Sigmoid colon (tissue), 7 donors: ENCODE results near the gene KRT79. TPM values are rescaled to one million over a fixed set of nuclear protein-coding genes. Genes with fewer than 3 reads are reported as not detected.

ENCODE experiments used
- DNase-seq: peaks from one replicate; pipeline ENCODE4 v3.0.0-alpha.2; 2019
- H3K27ac ChIP-seq, 4 donors: fragments of 200-600 bp; sonication (generic); one replicate each; pipeline ENCODE4 v1.5.1; 2016 to 2019; ENCODE audit warnings: mild to moderate bottlenecking in 1 of 4
- H3K27me3 ChIP-seq, 3 donors: fragments of 200-600 bp; sonication (generic); one replicate each; pipeline ENCODE4 v1.5.1; 2019; ENCODE audit warnings: mild to moderate bottlenecking in 1 of 3
- H3K36me3 ChIP-seq, 4 donors: fragments of 200-600 bp; sonication (generic); one replicate each; pipeline ENCODE4 v1.5.1; 2016 to 2019
- H3K4me1 ChIP-seq, 4 donors: fragments of 200-600 bp; sonication (generic); one replicate each; pipeline ENCODE4 v1.5.1; 2017 to 2019
- H3K4me3 ChIP-seq, 4 donors: fragments of 200-600 bp; sonication (generic); one replicate each; pipeline ENCODE4 v1.5.1; 2017 to 2019; ENCODE audit warnings: mild to moderate bottlenecking in 2 of 4, moderate library complexity in 1 of 4
- H3K9me3 ChIP-seq, 4 donors: fragments of 200-600 bp in 3 of 4; sonication (generic) in 3 of 4; one replicate each; pipeline versions ENCODE4 v1.5.1 to v1.6.1; 2013 to 2019
- CTCF ChIP-seq, 4 experiments: fragments of 450-650 bp in 3 of 4; fragments of 200-600 bp in 1 of 4; IDR thresholded peaks; one replicate each; pipeline ENCODE4 v1.5.1; 2016 to 2019; ENCODE audit warnings: antibody characterized with exemption in 4 of 4, mild to moderate bottlenecking in 3 of 4, moderate library complexity in 2 of 4
- EP300 ChIP-seq, 4 donors: sonication (generic); formaldehyde crosslinking; IDR thresholded peaks; one replicate each; pipeline ENCODE4 v1.6.1; 2017; ENCODE audit warnings: antibody characterized with exemption in 4 of 4
- POLR2A ChIP-seq, 2 donors: fragments of 450-650 bp; IDR thresholded peaks; one replicate each; pipeline ENCODE4 v1.6.1; 2016; ENCODE audit warnings: antibody characterized with exemption in 2 of 2, mild to moderate bottlenecking in 2 of 2, moderate library complexity in 2 of 2
- POLR2AphosphoS5 ChIP-seq, 4 donors: sonication (generic); formaldehyde crosslinking; IDR thresholded peaks; one replicate each; pipeline ENCODE4 v1.6.1; 2017; ENCODE audit warnings: antibody characterized with exemption in 4 of 4
- WGBS, 2 donors: extraction: QIAGEN DNeasy Blood & Tissue Kit; methylation state at CpG; one replicate each; pipeline ENCODE4 v1.1.7; 2013; 5-methylcytosine and 5-hydroxymethylcytosine counted together
- intact Hi-C: fragments of 100-400 bp; cut with DNase I; formaldehyde crosslinking; loops from one replicate; pipeline ENCODE4 v1.15.1; 2023
- polyA plus RNA-seq, 3 donors: library from polyadenylated mRNA; stranded (reverse); fragments of 200-250 nt; gene quantifications; one replicate each; pipeline ENCODE4 v1.2.3, GENCODE V29; 2013
- total RNA-seq, 4 donors: library from RNA; depleted of rRNA; stranded (reverse); fragments of >200 nt; gene quantifications; one replicate each; pipeline ENCODE4 v1.1.0, GENCODE V29; 2016
- donor health status: healthy with polysubstance abuse.
- donor health status: Bipolar disorder and iron deficiency.
- donor health status: healthy.

KRT79 gene
- total and polyA plus RNA-seq, 7 donors, result 0.16 TPM; not detected in 6

- TF ChIP-seq CTCF (IDR thresholded peaks at IDR 0.05) (no peak), POLR2AphosphoS5 (IDR thresholded peaks at IDR 0.05) (no peak), EP300 (IDR thresholded peaks at IDR 0.05) (no peak), POLR2A (IDR thresholded peaks at IDR 0.05) (no peak)
- Histone ChIP-seq H3K27ac (no peak overlapping the region), H3K4me3 (no peak overlapping the region), H3K9me3 (no peaks in the 10 kb centered on the region), H3K4me1 (peaks cover 0 to 9% (median 2%) of the 10 kb centered on the region in 4 donors), H3K36me3 (no peaks in the 10 kb centered on the region), H3K27me3 (peaks cover 5 to 34% (median 14%) of the 10 kb centered on the region in 3 donors)
- intact Hi-C loops, result no loop called here
- 84 to 88% methylated on average over 10 of the region's 10 CpGs for WGBS, 2 donors
- DNase-seq, result no peak
Measured at GRCh38 chr12:52792185-52793029, 41.7 kb downstream of the KRT79 start.

DNA sequence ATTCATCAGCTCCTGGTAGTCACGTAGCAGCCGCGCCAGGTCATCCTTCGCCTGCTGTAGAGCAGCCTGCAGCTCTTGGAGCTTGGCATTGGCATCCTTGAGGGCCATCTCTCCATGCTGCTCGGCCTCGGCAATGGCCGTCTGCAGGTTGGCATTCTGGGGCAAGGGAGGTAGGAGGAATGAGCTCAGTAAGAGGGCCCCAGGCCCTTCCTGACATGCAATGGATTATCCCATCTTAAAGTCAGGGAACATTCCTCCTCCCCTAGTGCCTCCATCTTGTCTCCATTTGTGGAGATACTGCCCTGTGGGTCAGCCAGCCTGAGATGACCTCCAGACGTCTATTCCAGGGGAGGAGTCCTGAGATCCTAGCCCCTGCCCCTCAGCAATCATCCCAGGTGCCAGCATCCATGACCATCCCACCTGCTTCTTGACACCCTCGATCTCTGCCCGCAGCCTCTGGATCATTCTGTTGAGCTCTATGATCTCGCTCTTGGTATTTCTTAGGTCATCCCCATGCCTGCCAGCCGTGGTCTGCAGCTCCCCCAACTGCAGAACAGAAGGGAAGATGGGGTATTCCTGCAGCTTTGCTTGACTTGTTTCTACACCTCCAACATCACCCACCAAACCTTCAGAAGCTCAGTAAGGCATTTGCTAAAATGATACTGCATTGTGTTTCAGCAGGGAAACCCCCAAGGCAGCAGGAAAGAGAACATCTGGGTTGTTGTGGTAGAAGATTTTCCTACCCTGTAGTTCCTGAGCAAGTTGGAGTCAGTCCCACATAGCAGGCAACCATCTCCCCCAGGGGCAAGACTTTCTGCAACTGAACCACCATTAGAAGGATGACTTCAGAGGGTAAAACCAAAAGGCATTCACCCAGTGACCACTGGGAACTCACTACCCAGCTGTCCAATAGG, 42.6 kb downstream of the KRT79 start:
- H3K36me3 ChIP-seq, result no peaks in the 10 kb centered on the region
- H3K4me3 ChIP-seq, result no peak overlapping the region
- no peak for DNase-seq
- TF ChIP-seq CTCF (IDR thresholded peaks at IDR 0.05) (no peak), POLR2AphosphoS5 (IDR thresholded peaks at IDR 0.05) (no peak), POLR2A (IDR thresholded peaks at IDR 0.05) (no peak), EP300 (IDR thresholded peaks at IDR 0.05) (no peak)
- WGBS, 2 donors, result 89 to 95% methylated on average over 12 of the region's 12 CpGs
- H3K27me3 ChIP-seq, result peaks cover 5 to 34% (median 14%) of the 10 kb centered on the region in 3 donors
- no peaks in the 10 kb centered on the region for H3K9me3 ChIP-seq
- peaks cover 0 to 9% (median 2%) of the 10 kb centered on the region in 4 donors for H3K4me1 ChIP-seq
- intact Hi-C loops, result no loop called here
- no peak overlapping the region for H3K27ac ChIP-seq

GRCh38 chr12:52790427-52791270, 43.5 kb downstream of the KRT79 start:
- 63 to 67% methylated on average over 19 of the region's 19 CpGs for WGBS, 2 donors
- intact Hi-C loops, result no loop called here
- Histone ChIP-seq H3K36me3 (no peaks in the 10 kb centered on the region), H3K27ac (no peak overlapping the region), H3K4me3 (no peak overlapping the region), H3K4me1 (peaks cover 0 to 9% (median 2%) of the 10 kb centered on the region in 4 donors), H3K9me3 (no peaks in the 10 kb centered on the region), H3K27me3 (peaks cover 5 to 35% (median 14%) of the 10 kb centered on the region in 3 donors)
- no peak for DNase-seq
- TF ChIP-seq POLR2A (IDR thresholded peaks at IDR 0.05) (no peak), EP300 (IDR thresholded peaks at IDR 0.05) (no peak), CTCF (IDR thresholded peaks at IDR 0.05) (no peak), POLR2AphosphoS5 (IDR thresholded peaks at IDR 0.05) (no peak)

- intact Hi-C loops, result no loop called here
- Histone ChIP-seq H3K4me1 (peaks cover 0 to 9% (median 2%) of the 10 kb centered on the region in 4 donors), H3K27me3 (peaks cover 5 to 43% (median 14%) of the 10 kb centered on the region in 3 donors), H3K9me3 (no peaks in the 10 kb centered on the region), H3K27ac (no peak overlapping the region), H3K36me3 (no peaks in the 10 kb centered on the region), H3K4me3 (peak overlapping the region in 1 of 4 donors; percentile 9)
- WGBS, 2 donors, result 16 to 24% methylated on average over 50 of the region's 50 CpGs
- TF ChIP-seq EP300 (IDR thresholded peaks at IDR 0.05), result no peak
- TF ChIP-seq POLR2A (IDR thresholded peaks at IDR 0.05), result no peak
- TF ChIP-seq CTCF (IDR thresholded peaks at IDR 0.05), result no peak
- no peak for TF ChIP-seq POLR2AphosphoS5 (IDR thresholded peaks at IDR 0.05)
- DNase-seq, result no peak
Measured at GRCh38 chr12:52789637-52790426, 44.3 kb downstream of the KRT79 start.
